ENCODE data around the gene NEK6.
"Not testable (repeated sequence)": the region's sequence is repeated elsewhere in the genome, so short reads cannot be mapped to it uniquely, and the experiment has no call there.

Gene NEK6

GRCh38 chr9:124225945-124226344, 31.8 kb upstream of the NEK6 start:
- no peak for DNase-seq

DNA sequence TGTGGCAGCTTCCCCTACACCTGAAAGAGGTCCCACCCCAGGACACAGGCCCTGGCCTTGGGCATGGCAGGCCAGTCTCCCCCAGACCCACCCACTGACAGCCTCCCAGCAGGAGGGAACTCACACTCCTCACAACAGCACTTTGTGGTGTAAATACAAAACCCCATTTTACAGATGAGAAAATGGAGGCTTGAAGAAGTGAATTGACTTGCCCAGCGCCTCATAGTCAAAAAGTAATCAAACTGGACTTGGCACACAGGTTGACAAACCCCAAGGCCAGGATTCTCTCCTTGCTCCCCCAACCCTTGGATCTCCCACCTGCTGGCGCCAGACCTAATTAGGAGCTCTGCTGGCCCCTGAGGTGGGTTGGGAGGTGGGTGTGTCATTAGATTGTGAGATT, 29.2 kb upstream of the NEK6 start:
- no peak for DNase-seq

DNA sequence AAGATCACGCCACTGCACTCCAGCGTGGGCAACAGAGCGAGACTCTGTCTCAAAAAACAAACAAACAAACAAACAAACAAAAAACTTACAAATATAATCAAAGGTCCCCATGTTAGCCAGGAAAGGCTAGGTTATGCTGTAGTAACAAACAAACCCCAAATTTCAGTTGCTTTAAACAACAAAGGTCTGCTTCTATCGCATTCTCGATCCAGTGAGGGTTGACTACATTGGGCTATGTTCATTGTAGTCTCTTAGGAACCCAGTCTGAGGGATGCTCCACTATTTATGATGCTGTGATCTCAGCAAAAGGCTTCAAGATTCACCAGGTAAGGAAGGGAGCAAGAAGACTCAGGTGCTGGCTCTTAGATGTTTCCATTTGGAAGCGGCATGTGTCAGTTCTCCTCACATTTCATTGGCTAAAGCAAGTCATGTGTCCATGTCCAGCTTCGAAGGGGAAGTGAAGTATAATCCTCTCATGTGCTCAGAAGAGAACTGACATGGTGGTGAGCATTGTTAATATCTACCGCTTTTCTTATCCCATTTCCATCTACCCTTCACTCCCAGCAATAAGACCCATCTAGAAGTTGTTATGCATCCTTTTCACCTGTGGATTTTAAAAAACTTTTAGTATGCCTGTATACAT, 26.5 kb upstream of the NEK6 start:
- DNase-seq, result no peak

- DNase-seq, result no peak
Measured at GRCh38 chr9:124238546-124239140, 19.1 kb upstream of the NEK6 start.

DNA sequence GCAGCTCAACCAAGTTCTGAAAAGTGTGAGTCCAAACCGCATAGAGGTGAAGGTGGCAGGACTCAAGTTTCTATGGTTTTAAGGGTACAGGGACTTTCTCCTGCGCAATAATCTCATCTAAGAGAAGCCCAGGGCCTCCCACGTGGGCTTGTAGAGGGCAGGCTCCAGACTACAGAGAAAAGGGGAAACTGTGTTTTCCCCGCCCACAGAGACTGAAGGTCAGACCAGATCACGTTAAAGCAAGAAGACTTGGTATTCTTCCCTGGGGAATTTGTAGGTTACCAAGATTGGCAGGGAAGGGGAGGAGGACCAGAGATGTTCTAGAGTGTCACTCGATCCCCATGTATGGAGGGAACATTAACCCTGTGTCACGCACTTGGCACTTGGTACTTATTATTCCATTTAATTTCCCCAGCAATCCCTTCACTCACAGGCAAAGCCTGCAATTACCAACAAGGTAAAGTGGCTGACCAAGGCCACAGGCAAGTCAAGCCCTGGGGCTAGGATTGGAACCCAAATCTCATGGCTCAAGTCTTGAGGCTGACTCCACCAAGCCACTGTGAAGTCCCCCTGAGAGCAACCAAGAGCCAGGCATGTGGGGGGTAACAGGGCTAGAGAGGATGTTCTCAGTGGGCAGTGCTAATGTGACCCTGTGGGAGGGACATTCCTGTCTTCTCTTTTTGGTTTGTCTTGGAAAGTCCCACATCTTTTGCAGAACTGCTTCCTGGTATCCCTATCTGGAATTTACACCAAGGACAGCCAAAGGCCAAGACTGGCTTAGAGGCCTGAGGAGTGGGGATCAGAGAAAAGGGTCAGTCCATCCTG, 18.3 kb upstream of the NEK6 start:
- DNase-seq, result no peak

DNA sequence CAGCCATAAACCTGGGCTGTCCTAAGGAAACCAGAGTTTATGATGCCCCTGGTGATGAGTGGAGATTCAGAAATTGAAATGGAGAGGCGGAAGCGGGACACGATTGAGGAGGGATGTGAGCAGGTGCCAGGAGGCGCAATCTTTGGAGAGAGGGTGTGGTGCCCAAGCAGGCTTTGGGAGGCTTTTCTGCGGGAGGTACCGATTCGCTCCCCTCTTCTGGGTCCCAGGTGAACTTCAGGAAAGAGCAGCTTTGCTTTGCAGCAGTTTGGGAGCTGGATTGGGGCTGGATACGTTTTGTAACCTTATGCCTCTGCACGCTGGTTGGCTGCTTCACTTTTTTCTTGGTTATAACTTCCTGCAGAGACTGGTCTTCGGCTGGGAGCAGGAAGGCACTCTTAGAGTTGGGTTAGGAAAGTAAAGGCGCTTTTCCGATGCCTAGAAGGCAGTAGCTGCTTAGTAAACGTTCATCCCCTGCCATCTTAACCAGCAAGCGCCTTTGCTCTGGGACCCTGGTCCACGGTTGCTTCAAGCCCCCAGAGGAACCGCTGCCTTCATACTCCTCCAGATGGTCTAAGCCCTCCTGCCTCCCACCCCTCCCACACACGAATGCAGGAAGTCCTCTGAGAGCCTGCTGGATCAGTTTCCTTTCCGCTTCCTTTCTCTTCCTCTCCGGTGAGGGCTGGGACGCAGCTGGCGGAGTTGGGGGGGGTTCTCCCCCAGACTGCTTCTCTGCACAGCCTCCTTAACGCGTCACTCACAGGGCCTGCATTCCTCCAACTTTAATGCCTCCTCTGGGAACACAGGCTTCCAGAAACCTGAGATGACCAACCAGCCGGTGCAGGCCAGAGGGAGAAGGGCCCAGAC, 15.2 kb upstream of the NEK6 start:
- no peak for DNase-seq

- not testable (repeated sequence) for DNase-seq
Measured at GRCh38 chr9:124247393-124247792, 10.4 kb upstream of the NEK6 start.

DNA sequence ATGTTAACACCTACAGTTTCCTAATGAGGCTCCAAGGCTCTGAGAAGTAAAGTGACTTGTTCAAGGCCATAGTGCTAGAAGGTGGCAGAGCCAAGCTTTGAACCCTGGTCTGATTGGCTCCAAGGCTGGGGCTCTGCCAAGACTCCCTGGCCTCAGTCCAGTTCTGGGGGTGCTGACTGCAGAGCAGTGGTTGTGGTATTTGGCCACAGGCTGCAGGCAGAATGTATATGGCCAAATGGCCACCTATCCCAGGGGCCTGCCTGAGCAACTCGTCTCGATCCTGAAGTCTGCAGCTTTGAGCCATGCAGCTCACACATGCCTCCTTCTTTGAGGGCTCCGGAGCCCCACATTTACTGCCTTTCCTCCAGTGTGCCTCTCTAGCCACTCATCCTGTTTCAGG, 9.7 kb upstream of the NEK6 start:
- DNase-seq, result no peak

- no peak for DNase-seq
Measured at GRCh38 chr9:124248960-124249359, 8.8 kb upstream of the NEK6 start.

DNA sequence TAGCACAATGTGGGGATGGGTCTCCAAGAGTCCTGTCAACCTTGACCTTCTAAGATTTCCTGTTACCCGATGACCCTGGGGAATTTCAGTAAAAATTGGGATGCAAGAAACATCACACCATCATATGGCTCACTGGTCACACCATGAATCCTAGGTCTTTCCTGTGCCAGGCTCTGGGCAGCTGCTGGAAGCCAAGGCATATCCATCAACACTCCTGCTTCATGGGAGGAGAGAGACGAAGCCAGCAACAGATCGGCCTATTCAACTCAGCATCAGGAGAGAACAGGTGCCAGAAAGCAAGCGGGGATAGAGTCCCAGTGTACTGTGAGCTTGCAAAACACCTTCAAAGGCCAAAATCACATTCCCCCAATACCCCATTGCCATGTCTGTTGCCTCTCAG, 6.5 kb upstream of the NEK6 start:
- no peak for DNase-seq

DNA sequence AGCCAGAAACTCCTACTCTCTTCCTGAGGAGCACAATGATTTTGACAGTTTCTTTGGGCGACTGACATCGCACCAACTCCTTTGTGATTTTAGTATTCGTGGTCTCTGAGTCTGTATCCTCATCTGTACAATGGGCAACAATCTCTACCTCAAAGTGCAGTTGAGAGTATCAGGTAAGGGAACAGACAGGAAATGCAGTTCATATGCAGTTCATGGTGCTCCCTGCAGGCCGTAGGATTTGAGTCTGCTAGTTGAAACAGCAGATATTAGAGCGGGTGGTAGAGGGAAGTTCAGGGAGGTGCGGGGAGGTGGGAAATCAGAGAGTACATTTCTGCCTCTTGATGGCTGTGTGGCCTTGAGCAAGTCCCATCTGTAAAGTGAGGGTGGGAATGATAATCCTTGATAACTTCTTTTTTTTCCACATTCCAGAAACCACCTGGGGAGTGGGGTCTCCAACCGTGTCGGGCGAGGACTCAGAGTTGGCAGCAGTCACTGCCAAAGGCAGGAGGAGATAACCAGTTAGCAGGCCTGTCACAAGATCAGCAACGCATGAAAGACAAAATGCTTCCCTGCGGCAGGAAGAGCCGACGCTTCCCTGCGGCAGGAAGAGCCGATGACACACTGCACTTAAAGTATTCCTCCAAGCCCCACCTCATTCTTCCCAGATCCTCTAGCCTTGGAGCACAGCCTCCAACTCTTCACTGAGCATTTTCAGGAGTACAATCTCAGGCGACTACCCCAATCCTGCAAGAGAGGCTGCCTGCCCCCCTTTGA, 6.0 kb upstream of the NEK6 start:
- DNase-seq, result no peak

GRCh38 chr9:124252878-124253277, 4.9 kb upstream of the NEK6 start:
- not testable (repeated sequence) for DNase-seq

GRCh38 chr9:124254261-124254682, 3.5 kb upstream of the NEK6 start:
- no peak for DNase-seq

GRCh38 chr9:124255222-124255621, 2.5 kb upstream of the NEK6 start:
- DNase-seq, result no peak

- no peak for DNase-seq
Measured at GRCh38 chr9:124256517-124257069, 1.2 kb upstream of the NEK6 start.

GRCh38 chr9:124257070-124257843, 492 bp upstream of the NEK6 start:
- DNase-seq, result peak in 1 of 58 donors; percentile 22

DNA sequence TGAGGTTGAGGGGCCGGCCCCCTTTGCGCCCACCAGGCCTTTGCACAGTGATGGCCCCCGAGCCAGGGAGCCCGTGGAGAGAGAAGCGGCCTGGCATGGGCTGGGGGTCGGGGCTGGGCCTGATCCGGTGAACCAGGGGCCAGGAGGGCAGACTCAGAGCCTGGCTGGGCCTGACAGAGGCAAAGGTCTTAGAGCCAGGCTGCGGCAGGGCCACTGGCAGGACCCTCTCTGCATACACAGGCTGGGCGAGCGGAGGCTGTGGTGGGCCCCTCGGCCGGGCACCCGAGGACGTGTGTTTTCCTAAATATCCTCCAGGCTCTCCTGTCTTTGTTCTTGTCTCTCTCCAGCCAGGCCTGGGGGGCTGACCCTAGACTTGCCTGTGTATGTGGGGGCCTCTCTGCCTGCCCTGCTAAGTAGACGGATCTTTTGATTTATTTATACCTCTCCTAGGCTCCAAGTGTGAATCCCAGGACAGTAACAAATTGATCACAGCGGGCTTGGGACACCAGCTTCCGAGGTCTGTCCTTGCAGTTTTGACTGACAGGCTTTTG, 933 bp downstream of the NEK6 start:
- DNase-seq, result no peak

DNA sequence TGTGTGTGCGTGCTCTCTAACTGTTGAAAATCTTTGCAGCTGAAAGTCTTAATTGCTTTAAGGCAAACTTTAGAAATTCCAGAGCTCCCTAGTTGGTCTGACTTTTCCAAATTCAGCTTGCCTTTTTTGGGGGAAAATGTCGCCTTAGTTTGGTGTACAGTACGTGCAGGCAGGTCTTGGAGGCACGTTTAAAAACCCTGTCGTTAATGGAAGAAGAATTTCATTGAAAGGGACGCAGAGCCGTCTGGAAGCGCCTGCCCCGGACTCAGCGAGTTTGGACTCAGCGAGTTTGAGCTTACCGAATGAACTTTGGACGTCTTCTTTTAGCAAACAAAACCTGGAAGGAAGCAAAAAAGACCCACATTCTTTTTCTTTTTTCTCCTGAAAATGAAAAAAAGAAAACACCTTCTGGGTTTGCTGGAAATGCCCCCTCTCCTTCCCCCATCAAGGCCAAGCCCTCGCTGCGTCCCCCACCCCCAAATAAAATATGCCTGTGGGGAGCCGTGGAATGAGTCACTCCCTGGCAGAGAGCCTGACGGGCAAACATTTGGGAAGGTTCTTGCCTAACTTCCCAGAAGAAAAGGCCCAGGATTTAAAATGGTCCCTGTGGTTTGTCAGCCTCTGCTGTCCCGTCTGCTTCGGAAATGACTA, 1.5 kb downstream of the NEK6 start:
- peak in 18 of 58 donors; percentile 24 to 80 (median 42) for DNase-seq
